HepG2 (cell line): Measurements from ENCODE around the gene DACT2. TPM values are rescaled to one million over a fixed set of nuclear protein-coding genes. Genes with fewer than 3 reads are reported as not detected.

Source experiments
- ADNP ChIP-seq: sonication (generic); formaldehyde crosslinking; IDR thresholded peaks from 2 replicates; pipeline ENCODE4 v1.4.0; 2020; ENCODE audit warnings: missing genetic modification reagents
- CEBPB ChIP-seq: IDR thresholded peaks from 2 replicates; pipeline ENCODE4 v1.6.1; 2011; ENCODE audit warnings: low read depth, low read length, improper control_type of control experiment, borderline replicate concordance
- CREM ChIP-seq, 2 experiments: sonication (generic) in 1 of 2; formaldehyde crosslinking in 1 of 2; IDR thresholded peaks; 2 replicates each; pipeline versions ENCODE4 v1.4.0 to v1.6.1; 2016 to 2020; ENCODE audit warnings: antibody characterized with exemption in 1 of 2, mild to moderate bottlenecking in 1 of 2, missing genetic modification reagents in 1 of 2
- GATAD2A ChIP-seq: IDR thresholded peaks from 2 replicates; pipeline ENCODE4 v1.6.1; 2016
- HMG20B ChIP-seq: conservative IDR thresholded peaks from 2 replicates; pipeline ENCODE4 v1.6.1; 2016; ENCODE audit warnings: missing genetic modification reagents, missing compliant biosample characterization
- MED1 ChIP-seq: sonication (generic); formaldehyde crosslinking; IDR thresholded peaks from 2 replicates; pipeline ENCODE4 v1.4.0; 2020; ENCODE audit warnings: missing genetic modification reagents
- PPARG ChIP-seq: conservative IDR thresholded peaks from 2 replicates; pipeline ENCODE4 v1.6.1; 2016; ENCODE audit warnings: missing biosample characterization, missing genetic modification reagents
- STAT5B ChIP-seq: sonication (generic); formaldehyde crosslinking; IDR thresholded peaks from 2 replicates; pipeline ENCODE4 v1.4.0; 2020; ENCODE audit warnings: missing genetic modification reagents
- ZNF101 ChIP-seq: sonication (generic); formaldehyde crosslinking; IDR thresholded peaks from 2 replicates; pipeline ENCODE4 v1.4.0; 2020; ENCODE audit warnings: mild to moderate bottlenecking, low read depth, missing genetic modification reagents, borderline replicate concordance
- ZNF547 ChIP-seq: sonication (generic); formaldehyde crosslinking; IDR thresholded peaks from 2 replicates; pipeline ENCODE4 v1.5.1; 2020; ENCODE audit warnings: mild to moderate bottlenecking, missing genetic modification reagents
- ZNF570 ChIP-seq: sonication (generic); formaldehyde crosslinking; IDR thresholded peaks from 2 replicates; pipeline ENCODE4 v1.4.0; 2020; ENCODE audit warnings: mild to moderate bottlenecking, missing genetic modification reagents, borderline replicate concordance
- polyA plus RNA-seq, 8 experiments: library from polyadenylated mRNA; depleted of rRNA in 3 of 8; stranded (reverse) in 7 of 8; unstranded in 1 of 8; fragments of >200 nt; fragmentation: Illumina TruSeq in 4 of 8; extraction: Trizol in 4 of 8; gene quantifications; 2 replicates each; pipeline versions ENCODE4 v1.2.1 to v1.2.3, GENCODE V29; 2011 to 2016; ENCODE audit warnings: low read depth in 4 of 8, missing spikeins in 1 of 8, mixed read lengths in 1 of 8; ENCODE audit not compliant: insufficient read depth in 1 of 8
- total RNA-seq, 5 experiments: library from RNA; depleted of rRNA; stranded (reverse); fragments of >200 nt; fragmentation: Illumina TruSeq; extraction: Trizol; gene quantifications; 2 replicates each; pipeline ENCODE4 v1.2.3, GENCODE V29; 2016; ENCODE audit warnings: low read depth in 1 of 5
- TF ChIP-seq, protein P1 (sequence below): sonication (generic); formaldehyde crosslinking; IDR thresholded peaks from 2 replicates; pipeline ENCODE4 v1.5.1; 2020; ENCODE audit warnings: mild to moderate bottlenecking, missing genetic modification reagents, borderline replicate concordance
- TF ChIP-seq, protein P2 (sequence below): sonication (generic); formaldehyde crosslinking; IDR thresholded peaks from 2 replicates; pipeline ENCODE4 v1.4.0; 2020; ENCODE audit warnings: mild to moderate bottlenecking, low read depth, missing genetic modification reagents
- TF ChIP-seq, protein P3 (sequence below): sonication (generic); formaldehyde crosslinking; IDR thresholded peaks from 2 replicates; pipeline ENCODE4 v1.4.0; 2020; ENCODE audit warnings: mild to moderate bottlenecking, missing genetic modification reagents
- TF ChIP-seq, protein P4 (sequence below): IDR thresholded peaks from 2 replicates; pipeline ENCODE4 v1.6.1; 2016; ENCODE audit warnings: missing genetic modification reagents, missing compliant biosample characterization
- TF ChIP-seq, protein P5 (sequence below): sonication (generic); formaldehyde crosslinking; IDR thresholded peaks from 2 replicates; pipeline ENCODE4 v1.4.0; 2020; ENCODE audit warnings: missing genetic modification reagents, borderline replicate concordance

Gene DACT2
- total and polyA plus RNA-seq, 2 of the 13 experiments (the other 11 are each of a cell fraction or from before 2014, with no cell fraction given) = 0.15 TPM; not detected in 1

DNA sequence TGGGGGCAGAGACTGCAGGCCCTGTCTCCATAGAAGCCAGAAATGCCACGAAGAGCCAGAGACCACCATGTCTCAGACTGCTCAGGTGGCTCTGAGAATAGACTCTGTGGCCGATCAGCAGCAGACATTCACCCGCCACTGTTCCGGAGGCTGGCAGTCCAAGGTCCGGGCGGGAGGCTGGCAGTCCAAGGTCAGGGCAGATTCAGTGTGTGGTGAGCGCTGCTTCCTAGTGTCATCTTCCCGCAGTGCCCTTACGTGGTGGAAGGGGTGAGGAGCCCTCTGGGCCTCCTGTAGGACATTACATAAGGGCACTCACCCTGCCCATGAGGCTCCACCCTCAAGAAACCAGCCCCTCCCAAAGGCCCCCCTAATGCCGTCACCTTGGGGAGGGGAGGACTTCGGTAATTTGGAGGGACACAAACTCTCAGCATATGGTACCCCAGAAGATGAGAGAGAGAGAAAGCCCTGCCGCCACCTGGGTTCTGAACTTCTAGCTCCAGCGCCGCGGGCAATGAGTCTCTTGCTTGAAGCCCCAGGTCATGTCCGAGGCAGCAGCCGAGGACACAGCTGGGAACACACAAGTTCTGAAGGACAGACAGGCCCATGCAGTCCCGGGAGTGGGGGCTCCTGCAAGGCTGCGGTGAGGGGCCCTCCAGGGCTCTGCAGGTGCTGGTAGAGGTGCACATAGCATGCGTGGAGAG lies 36.4 kb downstream of the DACT2 start (continued):
- TF ChIP-seq, protein P1, sequence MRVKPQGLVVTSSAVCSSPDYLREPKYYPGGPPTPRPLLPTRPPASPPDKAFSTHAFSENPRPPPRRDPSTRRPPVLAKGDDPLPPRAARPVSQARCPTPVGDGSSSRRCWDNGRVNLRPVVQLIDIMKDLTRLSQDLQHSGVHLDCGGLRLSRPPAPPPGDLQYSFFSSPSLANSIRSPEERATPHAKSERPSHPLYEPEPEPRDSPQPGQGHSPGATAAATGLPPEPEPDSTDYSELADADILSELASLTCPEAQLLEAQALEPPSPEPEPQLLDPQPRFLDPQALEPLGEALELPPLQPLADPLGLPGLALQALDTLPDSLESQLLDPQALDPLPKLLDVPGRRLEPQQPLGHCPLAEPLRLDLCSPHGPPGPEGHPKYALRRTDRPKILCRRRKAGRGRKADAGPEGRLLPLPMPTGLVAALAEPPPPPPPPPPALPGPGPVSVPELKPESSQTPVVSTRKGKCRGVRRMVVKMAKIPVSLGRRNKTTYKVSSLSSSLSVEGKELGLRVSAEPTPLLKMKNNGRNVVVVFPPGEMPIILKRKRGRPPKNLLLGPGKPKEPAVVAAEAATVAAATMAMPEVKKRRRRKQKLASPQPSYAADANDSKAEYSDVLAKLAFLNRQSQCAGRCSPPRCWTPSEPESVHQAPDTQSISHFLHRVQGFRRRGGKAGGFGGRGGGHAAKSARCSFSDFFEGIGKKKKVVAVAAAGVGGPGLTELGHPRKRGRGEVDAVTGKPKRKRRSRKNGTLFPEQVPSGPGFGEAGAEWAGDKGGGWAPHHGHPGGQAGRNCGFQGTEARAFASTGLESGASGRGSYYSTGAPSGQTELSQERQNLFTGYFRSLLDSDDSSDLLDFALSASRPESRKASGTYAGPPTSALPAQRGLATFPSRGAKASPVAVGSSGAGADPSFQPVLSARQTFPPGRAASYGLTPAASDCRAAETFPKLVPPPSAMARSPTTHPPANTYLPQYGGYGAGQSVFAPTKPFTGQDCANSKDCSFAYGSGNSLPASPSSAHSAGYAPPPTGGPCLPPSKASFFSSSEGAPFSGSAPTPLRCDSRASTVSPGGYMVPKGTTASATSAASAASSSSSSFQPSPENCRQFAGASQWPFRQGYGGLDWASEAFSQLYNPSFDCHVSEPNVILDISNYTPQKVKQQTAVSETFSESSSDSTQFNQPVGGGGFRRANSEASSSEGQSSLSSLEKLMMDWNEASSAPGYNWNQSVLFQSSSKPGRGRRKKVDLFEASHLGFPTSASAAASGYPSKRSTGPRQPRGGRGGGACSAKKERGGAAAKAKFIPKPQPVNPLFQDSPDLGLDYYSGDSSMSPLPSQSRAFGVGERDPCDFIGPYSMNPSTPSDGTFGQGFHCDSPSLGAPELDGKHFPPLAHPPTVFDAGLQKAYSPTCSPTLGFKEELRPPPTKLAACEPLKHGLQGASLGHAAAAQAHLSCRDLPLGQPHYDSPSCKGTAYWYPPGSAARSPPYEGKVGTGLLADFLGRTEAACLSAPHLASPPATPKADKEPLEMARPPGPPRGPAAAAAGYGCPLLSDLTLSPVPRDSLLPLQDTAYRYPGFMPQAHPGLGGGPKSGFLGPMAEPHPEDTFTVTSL (CRISPR knock-in tag) = peak; percentile 71; the same call in 1 of the 2 replicates
- peak; percentile 41; the same call in 1 of the 2 replicates for TF ChIP-seq CREM (IDR thresholded peaks at IDR 0.05)
- no peak for TF ChIP-seq CREM (CRISPR knock-in tag; IDR thresholded peaks at IDR 0.05)
- TF ChIP-seq ZNF101 = no peak
- peak; percentile 52; the same call in 1 of the 2 replicates for TF ChIP-seq ZNF547 (CRISPR knock-in tag)
- no peak for TF ChIP-seq ZNF570
- TF ChIP-seq PPARG = no peak
- TF ChIP-seq CEBPB = no peak
- TF ChIP-seq, protein P2, sequence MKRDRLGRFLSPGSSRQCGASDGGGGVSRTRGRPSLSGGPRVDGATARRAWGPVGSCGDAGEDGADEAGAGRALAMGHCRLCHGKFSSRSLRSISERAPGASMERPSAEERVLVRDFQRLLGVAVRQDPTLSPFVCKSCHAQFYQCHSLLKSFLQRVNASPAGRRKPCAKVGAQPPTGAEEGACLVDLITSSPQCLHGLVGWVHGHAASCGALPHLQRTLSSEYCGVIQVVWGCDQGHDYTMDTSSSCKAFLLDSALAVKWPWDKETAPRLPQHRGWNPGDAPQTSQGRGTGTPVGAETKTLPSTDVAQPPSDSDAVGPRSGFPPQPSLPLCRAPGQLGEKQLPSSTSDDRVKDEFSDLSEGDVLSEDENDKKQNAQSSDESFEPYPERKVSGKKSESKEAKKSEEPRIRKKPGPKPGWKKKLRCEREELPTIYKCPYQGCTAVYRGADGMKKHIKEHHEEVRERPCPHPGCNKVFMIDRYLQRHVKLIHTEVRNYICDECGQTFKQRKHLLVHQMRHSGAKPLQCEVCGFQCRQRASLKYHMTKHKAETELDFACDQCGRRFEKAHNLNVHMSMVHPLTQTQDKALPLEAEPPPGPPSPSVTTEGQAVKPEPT (CRISPR knock-in tag) = 0 out of 2 replicates have a peak, but pooled peaks have one; percentile 52
- TF ChIP-seq, protein P3, sequence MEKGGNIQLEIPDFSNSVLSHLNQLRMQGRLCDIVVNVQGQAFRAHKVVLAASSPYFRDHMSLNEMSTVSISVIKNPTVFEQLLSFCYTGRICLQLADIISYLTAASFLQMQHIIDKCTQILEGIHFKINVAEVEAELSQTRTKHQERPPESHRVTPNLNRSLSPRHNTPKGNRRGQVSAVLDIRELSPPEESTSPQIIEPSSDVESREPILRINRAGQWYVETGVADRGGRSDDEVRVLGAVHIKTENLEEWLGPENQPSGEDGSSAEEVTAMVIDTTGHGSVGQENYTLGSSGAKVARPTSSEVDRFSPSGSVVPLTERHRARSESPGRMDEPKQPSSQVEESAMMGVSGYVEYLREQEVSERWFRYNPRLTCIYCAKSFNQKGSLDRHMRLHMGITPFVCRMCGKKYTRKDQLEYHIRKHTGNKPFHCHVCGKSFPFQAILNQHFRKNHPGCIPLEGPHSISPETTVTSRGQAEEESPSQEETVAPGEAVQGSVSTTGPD (CRISPR knock-in tag) = no peak
- TF ChIP-seq GATAD2A = peak; percentile 92
- no peak for TF ChIP-seq STAT5B (CRISPR knock-in tag)
- TF ChIP-seq ADNP = no peak
- TF ChIP-seq, protein P4, sequence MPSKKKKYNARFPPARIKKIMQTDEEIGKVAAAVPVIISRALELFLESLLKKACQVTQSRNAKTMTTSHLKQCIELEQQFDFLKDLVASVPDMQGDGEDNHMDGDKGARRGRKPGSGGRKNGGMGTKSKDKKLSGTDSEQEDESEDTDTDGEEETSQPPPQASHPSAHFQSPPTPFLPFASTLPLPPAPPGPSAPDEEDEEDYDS (CRISPR knock-in tag) = peak; percentile 44; the same call in 1 of the 2 replicates
- TF ChIP-seq, protein P5, sequence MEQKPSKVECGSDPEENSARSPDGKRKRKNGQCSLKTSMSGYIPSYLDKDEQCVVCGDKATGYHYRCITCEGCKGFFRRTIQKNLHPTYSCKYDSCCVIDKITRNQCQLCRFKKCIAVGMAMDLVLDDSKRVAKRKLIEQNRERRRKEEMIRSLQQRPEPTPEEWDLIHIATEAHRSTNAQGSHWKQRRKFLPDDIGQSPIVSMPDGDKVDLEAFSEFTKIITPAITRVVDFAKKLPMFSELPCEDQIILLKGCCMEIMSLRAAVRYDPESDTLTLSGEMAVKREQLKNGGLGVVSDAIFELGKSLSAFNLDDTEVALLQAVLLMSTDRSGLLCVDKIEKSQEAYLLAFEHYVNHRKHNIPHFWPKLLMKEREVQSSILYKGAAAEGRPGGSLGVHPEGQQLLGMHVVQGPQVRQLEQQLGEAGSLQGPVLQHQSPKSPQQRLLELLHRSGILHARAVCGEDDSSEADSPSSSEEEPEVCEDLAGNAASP (CRISPR knock-in tag) = peak; percentile 88; the same call in 1 of the 2 replicates
- TF ChIP-seq HMG20B (CRISPR knock-in tag) = 0 out of 2 replicates have a peak, but pooled peaks have one; percentile 20
- TF ChIP-seq MED1 (CRISPR knock-in tag) = peak; percentile 87
